ENCODE measurements around the gene DUSP1. TPM values are rescaled to one million over a fixed set of nuclear protein-coding genes. Genes with fewer than 3 reads are reported as not detected.
"Not testable (repeated sequence)": the region's sequence is repeated elsewhere in the genome, so short reads cannot be mapped to it uniquely, and the experiment has no call there.

Gene DUSP1
- total RNA-seq, result 67.3 TPM

- Histone ChIP-seq H3K36me3 (ENCODE audit: control insufficient read depth in 3 of 3, insufficient read depth in 3 of 3, low read length in 3 of 3) (peaks cover 24 to 34% (median 25%) of the 10 kb centered on the region in 3 donors), H3K4me1 (ENCODE audit: control insufficient read depth in 3 of 3, insufficient read depth in 3 of 3, low read length in 3 of 3) (peaks cover 51 to 68% (median 53%) of the 10 kb centered on the region in 3 donors), H3K9ac (ENCODE audit: low read depth in 1 of 3, low read length in 3 of 3) (peak within 1 kb of the TSS; percentile 100), H3K4me3 (ENCODE audit: low read length in 3 of 3) (peak within 1 kb of the TSS; percentile 91 to 100 (median 99)), H3K27ac (ENCODE audit: low read depth, low read length) (peak within 1 kb of the TSS; percentile 100), H3K9me3 (ENCODE audit: control insufficient read depth in 3 of 3, low read length in 3 of 3) (no peaks in the 10 kb centered on the region), H3K27me3 (ENCODE audit: control insufficient read depth in 3 of 3, insufficient read depth in 3 of 3, low read length in 3 of 3) (no peaks in the 10 kb centered on the region)
These were observed at the start of gene DUSP1 for GRCh38 chr5:172770675-172771438. Gene DUSP1 (minus strand): TSS chr5:172771195. CDS start chr5:172770952, 243 bp downstream.

- H3K27ac ChIP-seq (ENCODE audit: low read depth, low read length), result no peak overlapping the region
- peaks cover 0 to 3% (median 0%) of the 10 kb centered on the region in 3 donors for H3K4me1 ChIP-seq (ENCODE audit: control insufficient read depth in 3 of 3, insufficient read depth in 3 of 3, low read length in 3 of 3)
- H3K36me3 ChIP-seq (ENCODE audit: control insufficient read depth in 3 of 3, insufficient read depth in 3 of 3, low read length in 3 of 3), result no peaks in the 10 kb centered on the region
- no peak overlapping the region for H3K9ac ChIP-seq (ENCODE audit: low read depth in 1 of 3, low read length in 3 of 3)
- no peaks in the 10 kb centered on the region for H3K27me3 ChIP-seq (ENCODE audit: control insufficient read depth in 3 of 3, insufficient read depth in 3 of 3, low read length in 3 of 3)
- H3K9me3 ChIP-seq (ENCODE audit: control insufficient read depth in 3 of 3, low read length in 3 of 3), result no peaks in the 10 kb centered on the region
- no peak overlapping the region for H3K4me3 ChIP-seq (ENCODE audit: low read length in 3 of 3)
These were observed 49.2 kb upstream of the DUSP1 start for GRCh38 chr5:172820046-172820767.

- H3K27ac ChIP-seq (ENCODE audit: low read depth, low read length), result no peak overlapping the region
- H3K9ac ChIP-seq (ENCODE audit: low read depth in 1 of 3, low read length in 3 of 3), result no peak overlapping the region
- no peaks in the 10 kb centered on the region for H3K36me3 ChIP-seq (ENCODE audit: control insufficient read depth in 3 of 3, insufficient read depth in 3 of 3, low read length in 3 of 3)
- peaks cover 0 to 3% (median 0%) of the 10 kb centered on the region in 3 donors for H3K4me1 ChIP-seq (ENCODE audit: control insufficient read depth in 3 of 3, insufficient read depth in 3 of 3, low read length in 3 of 3)
- no peaks in the 10 kb centered on the region for H3K9me3 ChIP-seq (ENCODE audit: control insufficient read depth in 3 of 3, low read length in 3 of 3)
- no peaks in the 10 kb centered on the region for H3K27me3 ChIP-seq (ENCODE audit: control insufficient read depth in 3 of 3, insufficient read depth in 3 of 3, low read length in 3 of 3)
- no peak overlapping the region for H3K4me3 ChIP-seq (ENCODE audit: low read length in 3 of 3)
These were observed 48.6 kb upstream of the DUSP1 start for GRCh38 chr5:172819569-172819968.

- H3K27me3 ChIP-seq (ENCODE audit: control insufficient read depth in 3 of 3, insufficient read depth in 3 of 3, low read length in 3 of 3), result no peaks in the 10 kb centered on the region
- H3K27ac ChIP-seq (ENCODE audit: low read depth, low read length), result no peak overlapping the region
- no peaks in the 10 kb centered on the region for H3K9me3 ChIP-seq (ENCODE audit: control insufficient read depth in 3 of 3, low read length in 3 of 3)
- no peak overlapping the region for H3K4me3 ChIP-seq (ENCODE audit: low read length in 3 of 3)
- peaks cover 0 to 3% (median 0%) of the 10 kb centered on the region in 3 donors for H3K4me1 ChIP-seq (ENCODE audit: control insufficient read depth in 3 of 3, insufficient read depth in 3 of 3, low read length in 3 of 3)
- no peak overlapping the region for H3K9ac ChIP-seq (ENCODE audit: low read depth in 1 of 3, low read length in 3 of 3)
- no peaks in the 10 kb centered on the region for H3K36me3 ChIP-seq (ENCODE audit: control insufficient read depth in 3 of 3, insufficient read depth in 3 of 3, low read length in 3 of 3)
These were observed 47.1 kb upstream of the DUSP1 start for GRCh38 chr5:172818081-172818480.

GRCh38 chr5:172817664-172818063, 46.7 kb upstream of the DUSP1 start:
- Histone ChIP-seq H3K27ac (ENCODE audit: low read depth, low read length) (no peak overlapping the region), H3K4me3 (ENCODE audit: low read length in 3 of 3) (no peak overlapping the region), H3K4me1 (ENCODE audit: control insufficient read depth in 3 of 3, insufficient read depth in 3 of 3, low read length in 3 of 3) (peaks cover 0 to 3% (median 0%) of the 10 kb centered on the region in 3 donors), H3K36me3 (ENCODE audit: control insufficient read depth in 3 of 3, insufficient read depth in 3 of 3, low read length in 3 of 3) (no peaks in the 10 kb centered on the region), H3K9me3 (ENCODE audit: control insufficient read depth in 3 of 3, low read length in 3 of 3) (no peaks in the 10 kb centered on the region), H3K27me3 (ENCODE audit: control insufficient read depth in 3 of 3, insufficient read depth in 3 of 3, low read length in 3 of 3) (no peaks in the 10 kb centered on the region), H3K9ac (ENCODE audit: low read depth in 1 of 3, low read length in 3 of 3) (no peak overlapping the region)

- Histone ChIP-seq H3K4me3 (ENCODE audit: low read length in 3 of 3) (no peak overlapping the region), H3K9ac (ENCODE audit: low read depth in 1 of 3, low read length in 3 of 3) (no peak overlapping the region), H3K27me3 (ENCODE audit: control insufficient read depth in 3 of 3, insufficient read depth in 3 of 3, low read length in 3 of 3) (no peaks in the 10 kb centered on the region), H3K9me3 (ENCODE audit: control insufficient read depth in 3 of 3, low read length in 3 of 3) (no peaks in the 10 kb centered on the region), H3K27ac (ENCODE audit: low read depth, low read length) (no peak overlapping the region), H3K36me3 (ENCODE audit: control insufficient read depth in 3 of 3, insufficient read depth in 3 of 3, low read length in 3 of 3) (no peaks in the 10 kb centered on the region), H3K4me1 (ENCODE audit: control insufficient read depth in 3 of 3, insufficient read depth in 3 of 3, low read length in 3 of 3) (peaks cover 0 to 3% (median 0%) of the 10 kb centered on the region in 3 donors)
These were observed 46.0 kb upstream of the DUSP1 start for GRCh38 chr5:172816925-172817562.

GRCh38 chr5:172815631-172816030, 44.6 kb upstream of the DUSP1 start:
- Histone ChIP-seq H3K27me3 (ENCODE audit: control insufficient read depth in 3 of 3, insufficient read depth in 3 of 3, low read length in 3 of 3) (no peaks in the 10 kb centered on the region), H3K9ac (ENCODE audit: low read depth in 1 of 3, low read length in 3 of 3) (no peak overlapping the region), H3K27ac (ENCODE audit: low read depth, low read length) (no peak overlapping the region), H3K4me3 (ENCODE audit: low read length in 3 of 3) (no peak overlapping the region), H3K36me3 (ENCODE audit: control insufficient read depth in 3 of 3, insufficient read depth in 3 of 3, low read length in 3 of 3) (no peaks in the 10 kb centered on the region), H3K9me3 (ENCODE audit: control insufficient read depth in 3 of 3, low read length in 3 of 3) (no peaks in the 10 kb centered on the region), H3K4me1 (ENCODE audit: control insufficient read depth in 3 of 3, insufficient read depth in 3 of 3, low read length in 3 of 3) (peaks cover 0 to 3% (median 0%) of the 10 kb centered on the region in 3 donors)

GRCh38 chr5:172810996-172811395, 40.0 kb upstream of the DUSP1 start:
- H3K4me3 ChIP-seq (ENCODE audit: low read length in 3 of 3); H3K27ac ChIP-seq (ENCODE audit: low read depth, low read length); H3K27me3 ChIP-seq (ENCODE audit: control insufficient read depth in 3 of 3, insufficient read depth in 3 of 3, low read length in 3 of 3); H3K4me1 ChIP-seq (ENCODE audit: control insufficient read depth in 3 of 3, insufficient read depth in 3 of 3, low read length in 3 of 3); H3K9ac ChIP-seq (ENCODE audit: low read depth in 1 of 3, low read length in 3 of 3); H3K36me3 ChIP-seq (ENCODE audit: control insufficient read depth in 3 of 3, insufficient read depth in 3 of 3, low read length in 3 of 3); H3K9me3 ChIP-seq (ENCODE audit: control insufficient read depth in 3 of 3, low read length in 3 of 3): not testable (repeated sequence)

GRCh38 chr5:172809774-172810173, 38.8 kb upstream of the DUSP1 start:
- Histone ChIP-seq H3K9me3 (ENCODE audit: control insufficient read depth in 3 of 3, low read length in 3 of 3) (no peaks in the 10 kb centered on the region), H3K27ac (ENCODE audit: low read depth, low read length) (no peak overlapping the region), H3K4me1 (ENCODE audit: control insufficient read depth in 3 of 3, insufficient read depth in 3 of 3, low read length in 3 of 3) (no peaks in the 10 kb centered on the region), H3K36me3 (ENCODE audit: control insufficient read depth in 3 of 3, insufficient read depth in 3 of 3, low read length in 3 of 3) (no peaks in the 10 kb centered on the region), H3K4me3 (ENCODE audit: low read length in 3 of 3) (no peak overlapping the region), H3K27me3 (ENCODE audit: control insufficient read depth in 3 of 3, insufficient read depth in 3 of 3, low read length in 3 of 3) (no peaks in the 10 kb centered on the region), H3K9ac (ENCODE audit: low read depth in 1 of 3, low read length in 3 of 3) (no peak overlapping the region)
